ENCODE data around the gene HLCS.

DNA sequence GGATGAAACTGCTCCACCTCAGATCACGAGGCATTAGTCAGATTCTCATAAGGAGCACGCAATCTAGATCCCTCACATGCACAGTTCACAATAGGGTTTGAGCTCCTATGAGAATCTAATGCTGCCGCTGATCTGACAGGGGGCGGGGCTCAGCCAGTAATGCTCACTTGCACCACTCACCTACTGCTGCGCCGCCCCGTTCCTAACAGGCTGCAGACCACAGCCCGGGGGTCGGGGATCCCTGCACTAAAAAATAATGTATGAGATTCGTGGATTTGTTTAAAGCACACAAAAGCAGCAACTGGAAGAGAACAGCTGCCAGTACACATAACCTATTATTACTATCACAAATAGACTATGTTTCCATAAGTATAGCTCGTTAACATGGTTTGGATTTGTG is 72.9 kb downstream of the HLCS start:
- TF ChIP-seq EZH2phosphoT487 (IDR thresholded peaks at IDR 0.05; ENCODE audit: borderline replicate concordance): no peak
- no peak for TF ChIP-seq CTCF (conservative IDR thresholded peaks at IDR 0.05; ENCODE audit: low read length)

All from Loucy (cell line).